ENCODE measurements around the gene GRID1. TPM values are rescaled to one million over a fixed set of nuclear protein-coding genes. Genes with fewer than 3 reads are reported as not detected.

GRID1 gene
- total RNA-seq, 1 experiment from 2014 or later: 0.37 TPM

GRCh38 chr10:85619832-85620231 lies 746.8 kb downstream of the GRID1 start:
- no peaks in the 10 kb centered on the region for H3K4me1 Mint-ChIP-seq
- H3K27ac Mint-ChIP-seq: no peak overlapping the region
- no peak overlapping the region for H3K4me3 Mint-ChIP-seq
- ChIA-PET CTCF (no interaction called here), POLR2A (no interaction called here)
- TF ChIP-seq, protein P1, sequence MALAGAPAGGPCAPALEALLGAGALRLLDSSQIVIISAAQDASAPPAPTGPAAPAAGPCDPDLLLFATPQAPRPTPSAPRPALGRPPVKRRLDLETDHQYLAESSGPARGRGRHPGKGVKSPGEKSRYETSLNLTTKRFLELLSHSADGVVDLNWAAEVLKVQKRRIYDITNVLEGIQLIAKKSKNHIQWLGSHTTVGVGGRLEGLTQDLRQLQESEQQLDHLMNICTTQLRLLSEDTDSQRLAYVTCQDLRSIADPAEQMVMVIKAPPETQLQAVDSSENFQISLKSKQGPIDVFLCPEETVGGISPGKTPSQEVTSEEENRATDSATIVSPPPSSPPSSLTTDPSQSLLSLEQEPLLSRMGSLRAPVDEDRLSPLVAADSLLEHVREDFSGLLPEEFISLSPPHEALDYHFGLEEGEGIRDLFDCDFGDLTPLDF (CRISPR knock-in tag; IDR thresholded peaks at IDR 0.05): no peak
- no peak for TF ChIP-seq ZBTB21 (CRISPR knock-in tag; IDR thresholded peaks at IDR 0.05; ENCODE audit: borderline replicate concordance)
- TF ChIP-seq, protein P2, sequence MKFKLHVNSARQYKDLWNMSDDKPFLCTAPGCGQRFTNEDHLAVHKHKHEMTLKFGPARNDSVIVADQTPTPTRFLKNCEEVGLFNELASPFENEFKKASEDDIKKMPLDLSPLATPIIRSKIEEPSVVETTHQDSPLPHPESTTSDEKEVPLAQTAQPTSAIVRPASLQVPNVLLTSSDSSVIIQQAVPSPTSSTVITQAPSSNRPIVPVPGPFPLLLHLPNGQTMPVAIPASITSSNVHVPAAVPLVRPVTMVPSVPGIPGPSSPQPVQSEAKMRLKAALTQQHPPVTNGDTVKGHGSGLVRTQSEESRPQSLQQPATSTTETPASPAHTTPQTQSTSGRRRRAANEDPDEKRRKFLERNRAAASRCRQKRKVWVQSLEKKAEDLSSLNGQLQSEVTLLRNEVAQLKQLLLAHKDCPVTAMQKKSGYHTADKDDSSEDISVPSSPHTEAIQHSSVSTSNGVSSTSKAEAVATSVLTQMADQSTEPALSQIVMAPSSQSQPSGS (CRISPR knock-in tag; IDR thresholded peaks at IDR 0.05; ENCODE audit: borderline replicate concordance, low read depth): no peak
- no peak for TF ChIP-seq RELA (CRISPR knock-in tag; IDR thresholded peaks at IDR 0.05; ENCODE audit: borderline replicate concordance)
- no peak for TF ChIP-seq CBFB (CRISPR knock-in tag; IDR thresholded peaks at IDR 0.05; ENCODE audit: low read depth)
- no peak for TF ChIP-seq CREM (CRISPR knock-in tag; IDR thresholded peaks at IDR 0.05)
- TF ChIP-seq SMAD4 (CRISPR knock-in tag; IDR thresholded peaks at IDR 0.05): no peak
- TF ChIP-seq ZNF219 (CRISPR knock-in tag; IDR thresholded peaks at IDR 0.05; ENCODE audit: borderline replicate concordance): no peak
- no peaks in the 10 kb centered on the region; the same call in 1 of the 2 replicates for H3K27me3 Mint-ChIP-seq (ENCODE audit: low read depth)
- H3K36me3 Mint-ChIP-seq: no peaks in the 10 kb centered on the region
- DNase-seq (ENCODE audit: low spot score): no peak
- H3K9me3 Mint-ChIP-seq: no peaks in the 10 kb centered on the region
- ATAC-seq: no peak

DNA sequence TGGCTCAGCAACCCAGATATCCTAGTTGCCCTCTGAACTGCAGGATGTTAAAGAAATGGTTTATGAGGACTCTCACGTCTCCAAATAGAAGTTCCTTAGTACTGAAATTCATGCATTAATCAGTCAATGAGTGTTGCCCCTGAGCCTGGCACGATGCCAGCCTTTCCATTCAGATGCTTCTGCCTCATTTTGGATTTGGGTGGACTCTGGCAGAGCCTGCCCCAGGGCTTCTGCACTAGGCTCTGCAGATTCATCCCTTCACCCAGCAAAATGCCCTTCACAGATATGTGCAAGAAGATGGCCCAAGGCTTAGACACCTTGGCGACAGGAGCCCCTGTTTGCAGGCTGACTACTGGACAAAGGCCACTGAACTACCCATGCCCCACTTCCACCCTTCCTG lies 747.8 kb downstream of the GRID1 start:
- H3K36me3 Mint-ChIP-seq: no peaks in the 10 kb centered on the region
- POLR2A ChIA-PET: no interaction called here
- ATAC-seq: no peak

More for the DNA sequence above, 747.8 kb downstream of the GRID1 start:
- no peaks in the 10 kb centered on the region for H3K4me1 Mint-ChIP-seq
- CTCF ChIA-PET: no interaction called here
- no peak overlapping the region for H3K27ac Mint-ChIP-seq
- no peak overlapping the region for H3K4me3 Mint-ChIP-seq
- H3K27me3 Mint-ChIP-seq (ENCODE audit: low read depth): no peaks in the 10 kb centered on the region; the same call in 1 of the 2 replicates
- no peaks in the 10 kb centered on the region for H3K9me3 Mint-ChIP-seq
- DNase-seq (ENCODE audit: low spot score): no peak
- TF ChIP-seq, protein P3, sequence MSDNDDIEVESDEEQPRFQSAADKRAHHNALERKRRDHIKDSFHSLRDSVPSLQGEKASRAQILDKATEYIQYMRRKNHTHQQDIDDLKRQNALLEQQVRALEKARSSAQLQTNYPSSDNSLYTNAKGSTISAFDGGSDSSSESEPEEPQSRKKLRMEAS (CRISPR knock-in tag; IDR thresholded peaks at IDR 0.05): no peak
- TF ChIP-seq ZNF232 (CRISPR knock-in tag; IDR thresholded peaks at IDR 0.05) (no peak), ELF4 (CRISPR knock-in tag; IDR thresholded peaks at IDR 0.05; ENCODE audit: low read depth) (no peak), NR1H2 (CRISPR knock-in tag; IDR thresholded peaks at IDR 0.05) (no peak), STAT6 (CRISPR knock-in tag; conservative IDR thresholded peaks at IDR 0.05; ENCODE audit: low read depth) (no peak), FOXK1 (CRISPR knock-in tag; IDR thresholded peaks at IDR 0.05) (no peak), ZNF396 (CRISPR knock-in tag; IDR thresholded peaks at IDR 0.05; ENCODE audit: borderline replicate concordance) (no peak), EMX1 (CRISPR knock-in tag; IDR thresholded peaks at IDR 0.05) (no peak), E2F4 (CRISPR knock-in tag; IDR thresholded peaks at IDR 0.05; ENCODE audit: borderline replicate concordance, low read depth) (no peak), ZNF423 (CRISPR knock-in tag; IDR thresholded peaks at IDR 0.05) (no peak), USF1 (CRISPR knock-in tag; IDR thresholded peaks at IDR 0.05) (no peak), CBFB (CRISPR knock-in tag; IDR thresholded peaks at IDR 0.05; ENCODE audit: low read depth) (no peak), ZNF263 (CRISPR knock-in tag; IDR thresholded peaks at IDR 0.05; ENCODE audit: low read depth) (no peak), ZNF219 (CRISPR knock-in tag; IDR thresholded peaks at IDR 0.05; ENCODE audit: borderline replicate concordance) (no peak), ERG (CRISPR knock-in tag; IDR thresholded peaks at IDR 0.05) (no peak)

All from WTC11 (cell line).